ENCODE measurements around the gene TRPM5. TPM values are rescaled to one million over a fixed set of nuclear protein-coding genes. Genes with fewer than 3 reads are reported as not detected.

TRPM5 gene
- total RNA-seq, 2 donors from 2014 or later = 1.3 to 1.9 TPM

DNA sequence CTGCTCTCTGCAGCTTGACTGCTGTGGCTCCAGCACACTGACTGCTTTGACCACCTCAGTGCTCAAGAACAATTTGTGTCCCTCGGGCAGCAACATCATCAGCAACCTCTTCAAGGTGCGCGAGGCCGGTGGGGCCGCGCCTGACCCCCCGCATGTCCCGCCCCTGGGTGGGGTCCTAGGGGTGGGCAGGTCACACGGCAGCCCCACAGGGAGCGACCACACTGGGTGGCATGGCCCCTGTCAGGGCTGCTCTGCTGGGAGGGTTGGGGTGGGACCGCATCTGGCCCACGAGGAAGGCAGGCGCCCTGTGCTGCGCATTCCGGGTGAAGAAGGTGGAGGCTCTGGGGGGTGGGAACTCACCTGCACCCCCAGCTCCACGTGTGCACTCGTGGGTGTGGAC, 48.5 kb downstream of the TRPM5 start:
- intact Hi-C loops (cut with DNase I) = no loop called here

DNA sequence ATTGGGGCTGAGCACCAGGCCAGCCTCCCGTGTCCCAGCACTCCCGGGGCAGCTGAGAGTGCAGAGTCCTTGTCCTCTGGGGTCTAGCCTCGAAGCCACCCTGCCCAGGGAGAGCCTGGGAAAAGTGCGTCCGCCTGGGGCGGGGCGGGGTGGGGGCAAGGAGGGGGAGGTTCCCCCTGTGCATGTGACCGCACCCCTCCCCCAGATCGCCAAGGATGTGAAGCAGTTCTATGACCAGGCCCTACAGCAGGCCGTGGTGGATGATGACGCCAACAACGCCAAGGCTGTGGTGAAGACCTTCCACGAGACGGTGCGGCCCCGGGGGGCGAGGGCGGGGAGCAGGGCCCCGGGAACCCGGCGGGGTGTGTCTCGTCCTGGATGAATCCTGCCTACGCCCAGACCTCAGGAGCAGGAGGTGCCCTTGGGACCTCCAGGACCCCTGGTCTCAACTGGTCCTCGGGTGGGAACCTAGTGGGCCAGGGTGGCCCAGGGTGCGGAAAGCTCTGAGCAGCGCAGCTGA, 49.0 kb downstream of the TRPM5 start:
- peaks cover 8% of the 10 kb centered on the region for H3K4me1 ChIP-seq
- H3K27me3 ChIP-seq = no peaks in the 10 kb centered on the region
- H3K9ac ChIP-seq (ENCODE audit: low read depth in 2 of 2, low read length in 2 of 2) = no peak overlapping the region
- no peak overlapping the region for H3K4me3 ChIP-seq
- intact Hi-C loops (cut with DNase I) = no loop called here
- no peak overlapping the region for H3K27ac ChIP-seq
- no peaks in the 10 kb centered on the region for H3K9me3 ChIP-seq
- H3K36me3 ChIP-seq = peaks cover 3% of the 10 kb centered on the region
- TF ChIP-seq, protein P1, sequence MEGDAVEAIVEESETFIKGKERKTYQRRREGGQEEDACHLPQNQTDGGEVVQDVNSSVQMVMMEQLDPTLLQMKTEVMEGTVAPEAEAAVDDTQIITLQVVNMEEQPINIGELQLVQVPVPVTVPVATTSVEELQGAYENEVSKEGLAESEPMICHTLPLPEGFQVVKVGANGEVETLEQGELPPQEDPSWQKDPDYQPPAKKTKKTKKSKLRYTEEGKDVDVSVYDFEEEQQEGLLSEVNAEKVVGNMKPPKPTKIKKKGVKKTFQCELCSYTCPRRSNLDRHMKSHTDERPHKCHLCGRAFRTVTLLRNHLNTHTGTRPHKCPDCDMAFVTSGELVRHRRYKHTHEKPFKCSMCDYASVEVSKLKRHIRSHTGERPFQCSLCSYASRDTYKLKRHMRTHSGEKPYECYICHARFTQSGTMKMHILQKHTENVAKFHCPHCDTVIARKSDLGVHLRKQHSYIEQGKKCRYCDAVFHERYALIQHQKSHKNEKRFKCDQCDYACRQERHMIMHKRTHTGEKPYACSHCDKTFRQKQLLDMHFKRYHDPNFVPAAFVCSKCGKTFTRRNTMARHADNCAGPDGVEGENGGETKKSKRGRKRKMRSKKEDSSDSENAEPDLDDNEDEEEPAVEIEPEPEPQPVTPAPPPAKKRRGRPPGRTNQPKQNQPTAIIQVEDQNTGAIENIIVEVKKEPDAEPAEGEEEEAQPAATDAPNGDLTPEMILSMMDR (IDR thresholded peaks at IDR 0.05) = no peak
- DNase-seq = no peak

More for the DNA sequence above, 48.5 kb downstream of the TRPM5 start:
- TF ChIP-seq, protein P1 (IDR thresholded peaks at IDR 0.05) = no peak
- Histone ChIP-seq H3K4me1 (peaks cover 8% of the 10 kb centered on the region), H3K27me3 (no peaks in the 10 kb centered on the region), H3K9me3 (no peaks in the 10 kb centered on the region), H3K27ac (no peak overlapping the region), H3K4me3 (no peak overlapping the region), H3K9ac (ENCODE audit: low read depth in 2 of 2, low read length in 2 of 2) (no peak overlapping the region), H3K36me3 (peaks cover 3% of the 10 kb centered on the region)
- DNase-seq = no peak

DNA sequence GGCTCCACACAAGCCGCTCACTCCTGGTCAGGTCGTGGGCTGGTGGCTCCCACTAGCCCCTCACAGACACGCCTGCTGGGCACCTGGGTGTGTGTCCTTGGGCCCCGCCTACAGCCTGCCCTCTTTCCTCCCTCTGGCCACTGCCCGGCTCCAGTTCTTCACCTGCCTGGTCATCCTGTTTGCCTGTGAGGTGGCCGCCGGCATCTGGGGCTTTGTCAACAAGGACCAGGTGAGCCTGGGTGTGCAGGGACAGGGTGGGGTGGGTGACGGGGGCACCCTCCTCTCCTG, 49.6 kb downstream of the TRPM5 start:
- Histone ChIP-seq H3K27me3 (no peaks in the 10 kb centered on the region), H3K4me3 (no peak overlapping the region), H3K4me1 (peaks cover 8% of the 10 kb centered on the region), H3K36me3 (peaks cover 3% of the 10 kb centered on the region), H3K9ac (ENCODE audit: low read depth in 2 of 2, low read length in 2 of 2) (no peak overlapping the region), H3K9me3 (no peaks in the 10 kb centered on the region), H3K27ac (no peak overlapping the region)
- TF ChIP-seq, protein P1 (IDR thresholded peaks at IDR 0.05) = no peak
- DNase-seq = no peak
- intact Hi-C loops (cut with DNase I) = no loop called here

Other genes starting within 250 kb of the TRPM5 start
- gene ASCL2, start 173.9 kb downstream of the TRPM5 start, total RNA-seq = 10 to 100 TPM in 1 of 2 donors, 1 to 10 TPM in 1; 4.8 to 16.4 TPM
- under 1 TPM; 0.11 to 0.52 TPM for gene C11orf21, start 142.6 kb downstream of the TRPM5 start, total RNA-seq
- gene TSPAN32, start 142.5 kb downstream of the TRPM5 start, total RNA-seq = under 1 TPM; 0.40 to 0.62 TPM
- 100 to 1,000 TPM; 185 to 208 TPM for gene CD81, start 67.2 kb downstream of the TRPM5 start, total RNA-seq
- 10 to 100 TPM; 35.6 to 59.0 TPM for gene TSSC4, start 43.8 kb downstream of the TRPM5 start, total RNA-seq
- 10 to 100 TPM; 51.4 to 55.8 TPM for gene KCNQ1, start 494 bp upstream of the TRPM5 start, total RNA-seq

All from colonic mucosa (tissue), 4 donors.